Heart right ventricle (tissue), 16 donors: ENCODE data around the gene SUGCT. TPM values are rescaled to one million over a fixed set of nuclear protein-coding genes. Genes with fewer than 3 reads are reported as not detected.

Source experiments
- ATAC-seq, 8 donors: fragments of 200-7000 bp; cut with Tn5 transposase; one replicate each; pipeline ENCODE4 v1.9.1; 2020; ENCODE audit warnings: mild to moderate bottlenecking in 8 of 8, moderate library complexity in 8 of 8, moderate number of reproducible peaks in 1 of 8
- DNase-seq, 2 donors: peaks; one replicate each; pipeline ENCODE4 v3.0.0-alpha.2; 2020
- H3K27ac ChIP-seq, 10 donors: fragments of 200-600 bp; sonication (generic) in 2 of 10; one replicate each; pipeline versions ENCODE4 v1.5.0 to v1.8.0; 2020 to 2022; ENCODE audit warnings: mild to moderate bottlenecking in 3 of 10
- H3K27me3 ChIP-seq, 7 donors: fragments of 200-600 bp; one replicate each; pipeline ENCODE4 v1.8.0; 2021 to 2022; ENCODE audit warnings: mild to moderate bottlenecking in 2 of 7
- H3K36me3 ChIP-seq, 9 donors: fragments of 200-600 bp; sonication (generic) in 1 of 9; one replicate each; pipeline versions ENCODE4 v1.5.0 to v1.8.0; 2020 to 2022; ENCODE audit warnings: mild to moderate bottlenecking in 2 of 9
- H3K4me1 ChIP-seq, 9 donors: fragments of 200-600 bp; sonication (generic) in 1 of 9; one replicate each; pipeline versions ENCODE4 v1.5.0 to v1.8.0; 2020 to 2022; ENCODE audit warnings: mild to moderate bottlenecking in 4 of 9
- H3K4me3 ChIP-seq, 10 donors: fragments of 200-600 bp; sonication (generic) in 2 of 10; one replicate each; pipeline versions ENCODE4 v1.5.0 to v1.8.0; 2020 to 2022; ENCODE audit warnings: mild to moderate bottlenecking in 7 of 10, moderate library complexity in 2 of 10
- H3K9me3 ChIP-seq, 11 donors: fragments of 200-600 bp in 10 of 11; sonication (generic) in 2 of 11; one replicate each; pipeline versions ENCODE4 v1.5.0 to v1.8.0; 2013 to 2022; ENCODE audit warnings: mild to moderate bottlenecking in 2 of 11, control low read depth in 1 of 11, moderate library complexity in 1 of 11
- CTCF ChIP-seq, 9 donors: fragments of 200-600 bp; sonication (generic) in 2 of 9; IDR thresholded peaks; one replicate each; pipeline versions ENCODE4 v1.5.0 to v1.8.0; 2021 to 2022; ENCODE audit warnings: antibody characterized with exemption in 9 of 9, mild to moderate bottlenecking in 5 of 9, moderate library complexity in 1 of 9
- WGBS, 2 donors: extraction: QIAGEN DNeasy Blood & Tissue Kit; methylation state at CpG; one replicate each; pipeline ENCODE4 v1.1.7; 2013; ENCODE audit warnings: inconsistent platforms in 1 of 2; 5-methylcytosine and 5-hydroxymethylcytosine counted together
- intact Hi-C, 10 donors: fragments of 100-400 bp; cut with DNase I; formaldehyde crosslinking; loops; one replicate each; pipeline versions ENCODE4 v1.11.1 to v1.14.2; 2022
- polyA plus RNA-seq, 2 donors: library from polyadenylated mRNA; stranded (reverse); fragments of 200-250 nt; gene quantifications; one replicate each; pipeline ENCODE4 v1.2.3, GENCODE V29; 2013
- total RNA-seq, 10 donors: library from RNA; stranded (reverse); fragmentation: NEBNext Ultra II Directional in 3 of 10; extraction: Animal tissue kit (Norgen Biotek cat#: 25700) in 3 of 10; gene quantifications; one replicate each; pipeline versions ENCODE4 v1.2.1 to v1.2.4, GENCODE V29; 2021 to 2023
- donor health status: Arrhythmogenic right ventricular cardiomyopathy.
- donor health status: ischemic (EF 13 %, LVEDD 7.1; RV severe dilation, severe dysfunction).
- donor health status: healthy with polysubstance abuse.
- donor health status: DM: no; HTN: yes; CAD: no.
- donor health status: DM: no; HTN: no; CAD: no.
- donor health status: ischemic (EF 25% LVEDD 6.9; RV normal size, moderate dysfunction).
- donor health status: ischemic (EF 25% LVEDD 5.7; RV mildly dilated, moderate dysfunction).
- donor health status: healthy.
- donor health status: DM: yes; HTN: yes; CAD: no.
- donor health status: Ischemic cardiomyopathy.
- donor health status: ischemic (EF 35%, LVEDD 5.7; RV mildly dilated, moderate dysfunction).
- donor health status: nonischemic (EF 11% LVEDD 7.7; RV severe dilation, severe dysfunction).
- donor health status: DM: yes; HTN: yes; CAD: no.
- donor health status: PGD.
- donor health status: ischemic (EF 29% LVEDD 5.4; RV normal size, mild dysfunction).
- donor health status: nonischemic (EF 23%, LVEDD 6.1; RV moderate dilation, normal function).

SUGCT gene
- total and polyA plus RNA-seq, 12 donors = 1.2 to 8.1 (median 6.1) TPM

GRCh38 chr7:40428421-40428820 lies 293.6 kb downstream of the SUGCT start:
- Histone ChIP-seq H3K27ac (no peak overlapping the region), H3K27me3 (no peaks in the 10 kb centered on the region), H3K9me3 (peaks cover 0 to 20% (median 10%) of the 10 kb centered on the region in 11 donors), H3K4me1 (no peaks in the 10 kb centered on the region), H3K36me3 (no peaks in the 10 kb centered on the region), H3K4me3 (no peak overlapping the region)
- no peak for TF ChIP-seq CTCF (IDR thresholded peaks at IDR 0.05)
- no peak for ATAC-seq
- 52 to 68% methylated on average over 1 of the region's 1 CpG for WGBS, 2 donors
- no peak for DNase-seq
- intact Hi-C loops = no loop called here

- 93 to 98% methylated on average over 2 of the region's 2 CpGs for WGBS, 2 donors
- ATAC-seq (no peak), DNase-seq (no peak)
- no peak for TF ChIP-seq CTCF (IDR thresholded peaks at IDR 0.05)
- Histone ChIP-seq H3K36me3 (no peaks in the 10 kb centered on the region), H3K27me3 (no peaks in the 10 kb centered on the region), H3K9me3 (peaks cover 0 to 20% (median 10%) of the 10 kb centered on the region in 11 donors), H3K27ac (no peak overlapping the region), H3K4me3 (no peak overlapping the region), H3K4me1 (no peaks in the 10 kb centered on the region)
- intact Hi-C loops = no loop called here
Observed at GRCh38 chr7:40429826-40430225, 295.0 kb downstream of the SUGCT start.

- WGBS, 2 donors = 98 to 99% methylated on average over 2 of the region's 2 CpGs
- Histone ChIP-seq H3K27ac (no peak overlapping the region), H3K36me3 (no peaks in the 10 kb centered on the region), H3K4me3 (no peak overlapping the region), H3K4me1 (peaks cover 0 to under 1% (median 0%) of the 10 kb centered on the region in 9 donors), H3K27me3 (no peaks in the 10 kb centered on the region), H3K9me3 (peaks cover 0 to 20% (median 10%) of the 10 kb centered on the region in 11 donors)
- ATAC-seq (no peak), DNase-seq (no peak)
- intact Hi-C loops = no loop called here
- TF ChIP-seq CTCF (IDR thresholded peaks at IDR 0.05) = no peak
Observed at GRCh38 chr7:40432046-40432445, 297.2 kb downstream of the SUGCT start.

GRCh38 chr7:40436710-40437109 lies 301.9 kb downstream of the SUGCT start:
- Histone ChIP-seq H3K4me1 (peaks cover 0 to 12% (median 0%) of the 10 kb centered on the region in 9 donors), H3K27me3 (no peaks in the 10 kb centered on the region), H3K36me3 (no peaks in the 10 kb centered on the region), H3K27ac (no peak overlapping the region), H3K4me3 (no peak overlapping the region), H3K9me3 (peaks cover 0 to 24% (median 14%) of the 10 kb centered on the region in 11 donors)
- no peak for TF ChIP-seq CTCF (IDR thresholded peaks at IDR 0.05)
- intact Hi-C loops = no loop called here
- WGBS, 2 donors = 94 to 100% methylated on average over 1 of the region's 1 CpG
- DNase-seq (no peak), ATAC-seq (no peak)
